GM12878 (cell line): ENCODE results near the gene LCORL. TPM values are rescaled to one million over a fixed set of nuclear protein-coding genes. Genes with fewer than 3 reads are reported as not detected.

Source experiments
- ATAC-seq: fragments of 200-7000 bp; cut with Tn5 transposase; 3 replicates; pipeline ENCODE4 v1.9.1; 2020; ENCODE audit warnings: mild to moderate bottlenecking, moderate library complexity
- BruUV-seq: library from RNA; stranded (reverse); fragments of 400-500 nt; replicated peaks from 2 replicates; lab custom pipeline; 2021; lab: Mats Ljungman, UMichigan
- CTCF ChIA-PET: fragments of 300-600 bp; sonication (Branson Sonifier 250); formaldehyde crosslinking; extraction: SDS; loops from one replicate; lab custom pipeline; 2021; ENCODE audit warnings: inconsistent platforms; lab: Yijun Ruan, JAX
- POLR2A ChIA-PET: fragments of 350-600 bp; formaldehyde crosslinking; extraction: SDS; loops from one replicate; lab custom pipeline; 2021; ENCODE audit warnings: inconsistent platforms; lab: Charles Lee
- RAD21 ChIA-PET: fragments of 300-600 bp; sonication (Branson Sonifier 250); formaldehyde crosslinking; loops from one replicate; lab custom pipeline; 2023; ENCODE audit warnings: antibody characterized with exemption; ENCODE audit not compliant: unreplicated experiment; lab: Charles Lee
- SMC1A ChIA-PET: fragments of 300-600 bp; sonication (Branson Sonifier 250); formaldehyde crosslinking; loops from one replicate; lab custom pipeline; 2023; ENCODE audit not compliant: unreplicated experiment, uncharacterized antibody; lab: Charles Lee
- DNase-seq: peaks from one replicate; pipeline ENCODE4 v3.0.0-alpha.2; 2011; ENCODE audit warnings: low read depth, low spot score
- FAIRE-seq: peaks from 3 replicates; lab custom pipeline; 2011; peaks lifted over from hg19 to GRCh38; lab: Jason Lieb, UNC
- H2AFZ ChIP-seq: 2 replicates; pipeline ENCODE4 v1.6.0; 2011; ENCODE audit warnings: low read depth, low read length, control low read depth; ENCODE audit not compliant: control insufficient read depth
- H3K27ac ChIP-seq: 2 replicates; pipeline ENCODE4 v1.5.1; 2011; ENCODE audit warnings: control low read depth; ENCODE audit not compliant: control insufficient read depth, insufficient read depth
- H3K27me3 ChIP-seq, 2 experiments: replicated peaks in 1 of 2; 2 replicates each; pipeline versions ENCODE4 v1.6.0 to v1.6.1; 2011; ENCODE audit warnings: low read length in 1 of 2; ENCODE audit not compliant: control insufficient read depth in 2 of 2, insufficient read depth in 2 of 2
- H3K36me3 ChIP-seq, 2 experiments: 2 replicates each; pipeline ENCODE4 v1.5.1; 2011; ENCODE audit warnings: low read length in 1 of 2; ENCODE audit not compliant: control insufficient read depth in 2 of 2, insufficient read depth in 2 of 2
- H3K4me1 ChIP-seq: 2 replicates; pipeline ENCODE4 v1.6.1; 2011; ENCODE audit warnings: mild to moderate bottlenecking, low read length, moderate library complexity, mixed read lengths; ENCODE audit not compliant: control insufficient read depth, insufficient read depth
- H3K4me2 ChIP-seq: 2 replicates; pipeline ENCODE4 v1.6.0; 2011; ENCODE audit warnings: control low read depth; ENCODE audit not compliant: control insufficient read depth, insufficient read depth
- H3K4me3 ChIP-seq: fragments of 200-600 bp; sonication (generic); 2 replicates; pipeline ENCODE4 v1.5.1; 2016
- H3K79me2 ChIP-seq: 2 replicates; pipeline ENCODE4 v1.6.0; 2011; ENCODE audit warnings: low read length; ENCODE audit not compliant: control insufficient read depth, insufficient read depth
- H3K9ac ChIP-seq: 2 replicates; pipeline ENCODE4 v1.8.0; 2011; ENCODE audit warnings: low read length, control low read depth, mixed read lengths; ENCODE audit not compliant: control insufficient read depth, insufficient read depth
- H3K9me3 ChIP-seq: replicated peaks from 3 replicates; pipeline ENCODE4 v1.5.1; 2011; ENCODE audit warnings: mild to moderate bottlenecking, low read length; ENCODE audit not compliant: control insufficient read depth, insufficient read depth
- H4K20me1 ChIP-seq: 2 replicates; pipeline ENCODE4 v1.6.0; 2011; ENCODE audit not compliant: control insufficient read depth, insufficient read depth
- CBX3 ChIP-seq: fragments of 200-600 bp; sonication (generic); IDR thresholded peaks from 2 replicates; pipeline ENCODE4 v1.6.1; 2016; ENCODE audit warnings: low read depth, borderline replicate concordance
- CHD2 ChIP-seq: IDR thresholded peaks from 2 replicates; pipeline ENCODE4 v1.6.1; 2011; ENCODE audit warnings: low read depth, low read length, improper control_type of control experiment, borderline replicate concordance
- CREM ChIP-seq: IDR thresholded peaks from 2 replicates; pipeline ENCODE4 v1.6.1; 2014; ENCODE audit warnings: antibody characterized with exemption, low read depth
- EED ChIP-seq: sonication (generic); IDR thresholded peaks from 2 replicates; pipeline ENCODE4 v1.6.1; 2016; ENCODE audit warnings: antibody characterized with exemption, low read depth
- MEF2B ChIP-seq: fragments of 450-650 bp; IDR thresholded peaks from 2 replicates; pipeline ENCODE4 v1.6.1; 2018; ENCODE audit warnings: mild to moderate bottlenecking, moderate library complexity; ENCODE audit not compliant: partially characterized antibody, poor library complexity, severe bottlenecking
- RUNX3 ChIP-seq: IDR thresholded peaks from 2 replicates; pipeline ENCODE4 v1.6.1; 2012; ENCODE audit warnings: low read length, inconsistent platforms
- ZBED1 ChIP-seq: IDR thresholded peaks from 2 replicates; pipeline ENCODE4 v1.6.1; 2016; ENCODE audit warnings: borderline replicate concordance
- ZNF24 ChIP-seq: fragments of 450-650 bp; IDR thresholded peaks from 2 replicates; pipeline ENCODE4 v1.6.1; 2017; ENCODE audit warnings: antibody characterized with exemption, mild to moderate bottlenecking
- WGBS: methylation state at CpG from one replicate; pipeline ENCODE4 v1.1.6; 2016; ENCODE audit warnings: low lambda C conversion rate; ENCODE audit not compliant: insufficient replicate concordance, insufficient coverage; ENCODE audit errors: missing lambda C conversion rate; 5-methylcytosine and 5-hydroxymethylcytosine counted together
- in situ Hi-C: fragments of 300-500 bp; cut with MboI; formaldehyde crosslinking; loops from 9 replicates; pipeline ENCODE4 v1.14.3; 2018; ENCODE audit warnings: mixed read lengths
- intact Hi-C: fragments of 100-400 bp; cut with micrococcal nuclease; formaldehyde crosslinking; loops from one replicate; pipeline ENCODE4 v1.14.2; 2022; ENCODE audit not compliant: unreplicated experiment
- polyA plus RNA-seq, 11 experiments: library from polyadenylated mRNA; depleted of rRNA in 4 of 11; unstranded in 6 of 11; stranded (reverse) in 5 of 11; fragments of >200 nt; fragmentation: Nextera tagmentation in 4 of 11; fragmentation: Illumina TruSeq in 1 of 11; extraction: Ambion mirVana in 4 of 11; extraction: Trizol in 1 of 11; gene quantifications; 1 replicate in 1 of 11; 2 replicates in 10 of 11; pipeline versions ENCODE4 v1.2.1 to v1.2.3, GENCODE V29; 2011 to 2016; ENCODE audit warnings: inconsistent platforms in 2 of 11, missing spikeins in 2 of 11, low read depth in 1 of 11
- total RNA-seq, 4 experiments: library from RNA; depleted of rRNA in 3 of 4; stranded (reverse); fragments of >200 nt in 3 of 4; fragmentation: Illumina TruSeq in 1 of 4; extraction: Trizol in 1 of 4; gene quantifications; 2 replicates each; pipeline versions ENCODE4 v1.2.1 to v1.2.3, GENCODE V29; 2013 to 2021
- TF ChIP-seq, protein P1 (sequence below): IDR thresholded peaks from 2 replicates; pipeline ENCODE4 v1.6.1; 2012; ENCODE audit warnings: low read depth, low read length, improper control_type of control experiment
- TF ChIP-seq, protein P2 (sequence below): IDR thresholded peaks from 2 replicates; pipeline ENCODE4 v1.6.1; 2012; ENCODE audit warnings: mild to moderate bottlenecking, low read depth, low read length

Gene LCORL
- total and polyA plus RNA-seq, 10 of the 15 experiments (the other 5 are each of a cell fraction or from before 2014, with no cell fraction given), result 2.2 to 9.8 (median 5.9) TPM

DNA sequence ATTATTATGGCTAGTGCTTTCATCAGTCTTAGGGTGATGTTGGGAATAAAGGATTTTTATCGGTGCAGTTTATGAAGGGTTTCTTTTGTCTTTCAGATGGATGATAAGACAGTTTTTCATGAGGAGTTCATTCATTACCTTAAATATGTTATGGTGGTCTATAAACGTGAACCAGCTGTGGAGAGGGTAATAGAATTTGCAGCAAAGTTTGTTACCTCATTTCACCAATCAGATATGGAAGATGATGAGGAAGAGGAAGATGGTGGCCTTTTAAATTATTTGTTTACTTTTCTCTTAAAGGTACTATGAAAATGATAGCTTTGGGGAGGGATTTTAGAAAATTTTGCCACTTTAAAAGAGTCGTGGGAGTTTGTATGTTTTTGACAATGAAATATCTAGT lies 209.4 kb downstream of the LCORL start:
- H2AFZ ChIP-seq, result peak overlapping the region; percentile 78; the same call in 1 of the 2 replicates
- H3K4me1 ChIP-seq, result no peaks in the 10 kb centered on the region
- H3K9me3 ChIP-seq, result no peaks in the 10 kb centered on the region
- ChIA-PET CTCF (interaction anchor here (1.3 to 1.6 kb wide), 2 partner anchors 13 to 263 kb away, joined by 3 to 8 read pairs; no protein-coding TSS in a partner anchor), SMC1A (interaction anchor here (1.3 kb wide), 2 partner anchors 246 to 782 kb away, joined by 3 to 4 read pairs; no protein-coding TSS in a partner anchor), POLR2A (interaction anchor here (0.7 to 2.6 kb wide), 2 partner anchors 198 to 237 kb away, joined by 3 to 12 read pairs; partner anchors contain the start of gene MED28), RAD21 (interaction anchor here (0.6 to 1.4 kb wide), 2 partner anchors 15 to 264 kb away, joined by 3 read pairs; no protein-coding TSS in a partner anchor)
- peak overlapping the region; percentile 85 for H3K4me2 ChIP-seq
- H3K79me2 ChIP-seq, result peaks cover 95% of the 10 kb centered on the region
- in situ Hi-C loops (loop anchor here (10.0 kb wide), 1 partner anchor 213 kb away; the partner anchor contains the start of gene LCORL), intact Hi-C loops (loop anchor here (10.0 kb wide), 1 partner anchor 393 kb away; no protein-coding TSS in a partner anchor)
- 0 out of 4 replicates have a peak, but pooled peaks cover 0 to 4% of the 10 kb centered on the region in 2 experiments for H3K36me3 ChIP-seq
- DNase-seq (no peak), ATAC-seq (no peak), FAIRE-seq (no peak)
- H3K27ac ChIP-seq, result peak overlapping the region; percentile 60
- 3% methylated on average over 3 of the region's 3 CpGs for WGBS
- H3K4me3 ChIP-seq, result peak overlapping the region; percentile 87
- BruUV-seq, result no TSS peak
- H3K9ac ChIP-seq, result peak overlapping the region; percentile 82
- peaks cover 4% of the 10 kb centered on the region; the same call in 1 of the 2 replicates for H4K20me1 ChIP-seq
- H3K27me3 ChIP-seq, result no peaks in the 10 kb centered on the region; a peak in 1 of 4 replicates
- TF ChIP-seq EED (no peak), RUNX3 (no peak), CREM (no peak), CHD2 (no peak), ZNF24 (no peak), ZBED1 (no peak), CBX3 (no peak), MEF2B (no peak)
- TF ChIP-seq, protein P1, sequence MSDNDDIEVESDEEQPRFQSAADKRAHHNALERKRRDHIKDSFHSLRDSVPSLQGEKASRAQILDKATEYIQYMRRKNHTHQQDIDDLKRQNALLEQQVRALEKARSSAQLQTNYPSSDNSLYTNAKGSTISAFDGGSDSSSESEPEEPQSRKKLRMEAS, result no peak
- TF ChIP-seq, protein P2, sequence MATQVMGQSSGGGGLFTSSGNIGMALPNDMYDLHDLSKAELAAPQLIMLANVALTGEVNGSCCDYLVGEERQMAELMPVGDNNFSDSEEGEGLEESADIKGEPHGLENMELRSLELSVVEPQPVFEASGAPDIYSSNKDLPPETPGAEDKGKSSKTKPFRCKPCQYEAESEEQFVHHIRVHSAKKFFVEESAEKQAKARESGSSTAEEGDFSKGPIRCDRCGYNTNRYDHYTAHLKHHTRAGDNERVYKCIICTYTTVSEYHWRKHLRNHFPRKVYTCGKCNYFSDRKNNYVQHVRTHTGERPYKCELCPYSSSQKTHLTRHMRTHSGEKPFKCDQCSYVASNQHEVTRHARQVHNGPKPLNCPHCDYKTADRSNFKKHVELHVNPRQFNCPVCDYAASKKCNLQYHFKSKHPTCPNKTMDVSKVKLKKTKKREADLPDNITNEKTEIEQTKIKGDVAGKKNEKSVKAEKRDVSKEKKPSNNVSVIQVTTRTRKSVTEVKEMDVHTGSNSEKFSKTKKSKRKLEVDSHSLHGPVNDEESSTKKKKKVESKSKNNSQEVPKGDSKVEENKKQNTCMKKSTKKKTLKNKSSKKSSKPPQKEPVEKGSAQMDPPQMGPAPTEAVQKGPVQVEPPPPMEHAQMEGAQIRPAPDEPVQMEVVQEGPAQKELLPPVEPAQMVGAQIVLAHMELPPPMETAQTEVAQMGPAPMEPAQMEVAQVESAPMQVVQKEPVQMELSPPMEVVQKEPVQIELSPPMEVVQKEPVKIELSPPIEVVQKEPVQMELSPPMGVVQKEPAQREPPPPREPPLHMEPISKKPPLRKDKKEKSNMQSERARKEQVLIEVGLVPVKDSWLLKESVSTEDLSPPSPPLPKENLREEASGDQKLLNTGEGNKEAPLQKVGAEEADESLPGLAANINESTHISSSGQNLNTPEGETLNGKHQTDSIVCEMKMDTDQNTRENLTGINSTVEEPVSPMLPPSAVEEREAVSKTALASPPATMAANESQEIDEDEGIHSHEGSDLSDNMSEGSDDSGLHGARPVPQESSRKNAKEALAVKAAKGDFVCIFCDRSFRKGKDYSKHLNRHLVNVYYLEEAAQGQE, result no peak
